Gastrocnemius medialis (tissue), 4 donors: Measurements from ENCODE around the gene SLC16A13. TPM values are rescaled to one million over a fixed set of nuclear protein-coding genes. Genes with fewer than 3 reads are reported as not detected.

Experiments used
- ATAC-seq, 2 donors: fragments of 150-250 bp; one replicate each; pipeline ENCODE4 v1.9.1; 2016
- DNase-seq, 2 donors: peaks; one replicate each; pipeline ENCODE4 v3.0.0-alpha.2; 2019
- H3K27ac ChIP-seq, 4 donors: fragments of 200-600 bp; sonication (generic); 1 replicate in 1 of 4; 2 replicates in 3 of 4; pipeline ENCODE4 v1.5.1; 2016 to 2018; ENCODE audit warnings: mild to moderate bottlenecking in 2 of 4, moderate library complexity in 1 of 4
- H3K27me3 ChIP-seq, 3 donors: fragments of 200-600 bp; sonication (generic) in 2 of 3; 1 replicate in 1 of 3; 2 replicates in 2 of 3; pipeline versions ENCODE4 v1.5.1 to v1.6.0; 2016 to 2019; ENCODE audit warnings: mild to moderate bottlenecking in 1 of 3, moderate library complexity in 1 of 3
- H3K36me3 ChIP-seq, 2 donors: fragments of 200-600 bp; sonication (generic) in 1 of 2; one replicate each; pipeline ENCODE4 v1.5.1; 2017 to 2018
- H3K4me1 ChIP-seq, 2 donors: fragments of 200-600 bp; sonication (generic) in 1 of 2; one replicate each; pipeline ENCODE4 v1.5.1; 2016 to 2017; ENCODE audit warnings: mild to moderate bottlenecking in 2 of 2
- H3K4me3 ChIP-seq, 4 donors: fragments of 200-600 bp; sonication (generic) in 3 of 4; 1 replicate in 1 of 4; 2 replicates in 3 of 4; pipeline ENCODE4 v1.5.1; 2016 to 2019; ENCODE audit warnings: mild to moderate bottlenecking in 2 of 4
- H3K9me3 ChIP-seq, 3 donors: fragments of 200-600 bp; sonication (generic) in 2 of 3; 1 replicate in 1 of 3; 2 replicates in 2 of 3; pipeline ENCODE4 v1.5.1; 2016 to 2019
- POLR2A ChIP-seq, 2 donors: fragments of 450-650 bp; IDR thresholded peaks; one replicate each; pipeline ENCODE4 v1.6.1; 2017; ENCODE audit warnings: antibody characterized with exemption in 2 of 2, mild to moderate bottlenecking in 2 of 2, moderate library complexity in 2 of 2
- in situ Hi-C, 4 donors: fragments of 200-750 bp; cut with MboI; loops; one replicate each; pipeline versions ENCODE4 v1.15.0 to v1.8.0; 2017; ENCODE audit warnings: low sequenced_read_pairs in 4 of 4
- intact Hi-C: fragments of 100-400 bp; cut with DNase I; formaldehyde crosslinking; loops from one replicate; pipeline ENCODE4 v1.15.1; 2023; ENCODE audit warnings: low total_unique reads
- total RNA-seq, 4 donors: library from RNA; depleted of rRNA; stranded (reverse); fragments of >200 nt; gene quantifications; one replicate each; pipeline versions ENCODE4 v1.1.0 to v1.2.3, GENCODE V29; 2016
- TF ChIP-seq, protein P1 (sequence below), 5 experiments: fragments of 450-650 bp in 3 of 5; fragments of 200-600 bp in 2 of 5; sonication (generic) in 2 of 5; IDR thresholded peaks in 4 of 5; conservative IDR thresholded peaks in 1 of 5; 1 replicate in 4 of 5; 2 replicates in 1 of 5; pipeline ENCODE4 v1.5.1; 2016 to 2019; ENCODE audit warnings: antibody characterized with exemption in 5 of 5, mild to moderate bottlenecking in 3 of 5, moderate library complexity in 3 of 5

Gene SLC16A13
- total RNA-seq, 4 donors from 2014 or later: 0.36 to 0.49 TPM; not detected in 2

DNA sequence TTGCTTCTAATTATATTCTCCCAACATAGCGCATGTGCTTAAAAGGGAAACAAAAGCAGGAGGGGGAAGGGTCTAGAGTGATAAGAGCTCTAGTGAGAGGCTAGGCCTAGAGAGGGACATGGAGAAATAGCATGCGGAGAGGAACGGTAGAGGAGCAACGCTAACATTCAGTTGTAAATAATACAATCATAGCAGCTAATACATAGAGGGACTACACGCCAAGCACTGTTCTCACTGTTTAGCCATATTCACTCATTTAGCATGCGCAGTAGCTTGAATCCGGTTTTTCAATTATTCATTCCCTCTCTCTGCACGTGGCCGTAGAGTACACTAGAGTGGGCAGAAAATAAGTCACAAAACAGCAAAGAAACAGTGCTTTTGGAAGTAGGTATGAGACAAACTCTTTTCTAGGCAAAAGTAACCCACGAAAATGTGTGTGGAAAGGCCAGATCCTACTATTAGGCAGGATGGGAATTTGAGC lies 41.7 kb upstream of the SLC16A13 start:
- H3K27me3 ChIP-seq: peaks cover 0 to 15% (median 8%) of the 10 kb centered on the region in 3 donors
- H3K4me3 ChIP-seq: no peak overlapping the region
- no peak for ATAC-seq

DNA sequence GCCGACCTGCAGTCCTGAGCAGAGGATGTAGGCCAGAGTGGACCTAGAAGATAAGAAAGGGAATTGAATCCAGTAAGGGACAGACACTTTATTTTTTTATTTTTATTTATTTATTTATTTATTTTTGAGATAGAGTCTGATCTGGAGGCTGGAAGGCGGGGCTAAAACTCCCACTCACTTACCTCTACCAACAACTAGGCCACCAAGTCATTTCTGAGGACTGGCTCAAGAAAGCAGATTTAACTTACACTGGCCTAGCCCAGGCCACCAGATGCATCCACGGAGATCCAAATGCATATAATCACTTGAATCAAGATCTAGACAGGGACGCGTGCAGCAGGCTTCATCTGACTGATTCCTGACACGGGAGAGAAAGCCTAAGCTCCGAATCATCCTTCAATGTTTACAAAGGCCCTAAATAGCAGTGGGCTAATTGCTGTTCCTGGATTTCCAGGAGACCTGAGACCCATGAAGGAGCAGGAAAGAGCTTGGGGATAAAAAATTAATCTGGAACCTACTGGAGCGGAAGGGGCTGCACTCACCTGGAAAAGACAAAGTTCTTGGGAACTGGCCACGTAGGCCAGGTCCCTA lies 41.1 kb upstream of the SLC16A13 start:
- no peak for TF ChIP-seq POLR2A (IDR thresholded peaks at IDR 0.05)
- TF ChIP-seq, protein P1, sequence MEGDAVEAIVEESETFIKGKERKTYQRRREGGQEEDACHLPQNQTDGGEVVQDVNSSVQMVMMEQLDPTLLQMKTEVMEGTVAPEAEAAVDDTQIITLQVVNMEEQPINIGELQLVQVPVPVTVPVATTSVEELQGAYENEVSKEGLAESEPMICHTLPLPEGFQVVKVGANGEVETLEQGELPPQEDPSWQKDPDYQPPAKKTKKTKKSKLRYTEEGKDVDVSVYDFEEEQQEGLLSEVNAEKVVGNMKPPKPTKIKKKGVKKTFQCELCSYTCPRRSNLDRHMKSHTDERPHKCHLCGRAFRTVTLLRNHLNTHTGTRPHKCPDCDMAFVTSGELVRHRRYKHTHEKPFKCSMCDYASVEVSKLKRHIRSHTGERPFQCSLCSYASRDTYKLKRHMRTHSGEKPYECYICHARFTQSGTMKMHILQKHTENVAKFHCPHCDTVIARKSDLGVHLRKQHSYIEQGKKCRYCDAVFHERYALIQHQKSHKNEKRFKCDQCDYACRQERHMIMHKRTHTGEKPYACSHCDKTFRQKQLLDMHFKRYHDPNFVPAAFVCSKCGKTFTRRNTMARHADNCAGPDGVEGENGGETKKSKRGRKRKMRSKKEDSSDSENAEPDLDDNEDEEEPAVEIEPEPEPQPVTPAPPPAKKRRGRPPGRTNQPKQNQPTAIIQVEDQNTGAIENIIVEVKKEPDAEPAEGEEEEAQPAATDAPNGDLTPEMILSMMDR (IDR thresholded peaks at IDR 0.05 in 4 of 5, conservative IDR thresholded peaks at IDR 0.05 in 1 of 5): no peak
- H3K27me3 ChIP-seq: peaks cover 0 to 15% (median 8%) of the 10 kb centered on the region in 3 donors

More for the DNA sequence above, 41.7 kb upstream of the SLC16A13 start:
- peaks cover 0 to under 1% of the 10 kb centered on the region in 2 donors for H3K36me3 ChIP-seq
- no peaks in the 10 kb centered on the region for H3K9me3 ChIP-seq
- no peaks in the 10 kb centered on the region for H3K4me1 ChIP-seq
- in situ Hi-C loops (no loop called here), intact Hi-C loops (no loop called here)
- no peak for DNase-seq
- TF ChIP-seq, protein P1 (IDR thresholded peaks at IDR 0.05 in 4 of 5, conservative IDR thresholded peaks at IDR 0.05 in 1 of 5): no peak
- no peak for TF ChIP-seq POLR2A (IDR thresholded peaks at IDR 0.05)
- H3K27ac ChIP-seq: no peak overlapping the region

DNA sequence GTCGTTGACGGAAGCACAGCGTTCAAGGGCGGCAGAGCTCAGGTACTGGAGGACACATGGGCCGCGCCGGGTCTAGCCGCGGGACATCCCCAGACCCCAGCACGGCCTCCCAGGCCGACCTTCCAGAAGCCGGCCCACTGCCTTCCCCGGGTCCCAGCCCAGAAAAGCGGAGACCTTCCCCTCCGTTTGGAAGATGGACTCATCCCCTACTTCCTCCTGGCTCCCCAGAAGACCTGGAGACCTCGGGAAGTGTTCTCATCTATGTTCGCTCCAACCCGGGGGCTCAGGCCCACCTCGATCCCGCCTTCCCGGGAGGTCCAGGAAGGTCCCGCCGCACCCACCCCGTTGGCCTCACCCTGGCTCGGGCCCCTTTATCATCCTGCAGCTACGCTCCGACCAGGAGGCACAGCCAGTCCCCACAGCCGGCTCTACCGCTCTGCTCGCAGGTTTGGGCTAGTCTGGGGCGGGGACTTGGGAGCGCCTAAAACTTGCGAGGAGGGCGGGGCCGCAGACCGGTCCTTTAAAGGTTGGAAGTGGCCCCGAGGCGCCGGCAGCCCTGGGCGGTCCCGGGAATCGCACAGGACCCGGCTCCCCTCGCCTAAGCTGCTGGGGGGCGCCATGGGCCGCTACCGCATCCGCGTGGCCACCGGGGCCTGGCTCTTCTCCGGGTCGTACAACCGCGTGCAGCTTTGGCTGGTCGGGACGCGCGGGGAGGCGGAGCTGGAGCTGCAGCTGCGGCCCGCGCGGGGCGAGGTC lies 40.1 kb upstream of the SLC16A13 start, which contains the start of gene ALOX12:
Gene ALOX12, plus strand, starts transcription at position 550 of the 756 bp plus-strand sequence. Its CDS starts 69 bp downstream, at position 619.
- Histone ChIP-seq H3K27me3 (peaks cover 0 to 15% (median 8%) of the 10 kb centered on the region in 3 donors), H3K4me1 (no peaks in the 10 kb centered on the region), H3K4me3 (peak within 1 kb of the TSS; percentile 13 to 30 (median 28)), H3K36me3 (peaks cover 0 to 13% of the 10 kb centered on the region in 2 donors), H3K27ac (no peak within 1 kb of the TSS), H3K9me3 (no peaks in the 10 kb centered on the region)
- intact Hi-C loops (no loop called here), in situ Hi-C loops (no loop called here)
- no peak for TF ChIP-seq POLR2A (IDR thresholded peaks at IDR 0.05)
- TF ChIP-seq, protein P1 (IDR thresholded peaks at IDR 0.05 in 4 of 5, conservative IDR thresholded peaks at IDR 0.05 in 1 of 5): no peak
- ATAC-seq (no peak), DNase-seq (no peak)

More for the DNA sequence above, 41.1 kb upstream of the SLC16A13 start:
- Histone ChIP-seq H3K27ac (no peak overlapping the region), H3K4me1 (no peaks in the 10 kb centered on the region), H3K36me3 (peaks cover 0 to 5% of the 10 kb centered on the region in 2 donors), H3K9me3 (no peaks in the 10 kb centered on the region), H3K4me3 (no peak overlapping the region)
- in situ Hi-C loops (no loop called here), intact Hi-C loops (no loop called here)
- ATAC-seq (no peak), DNase-seq (no peak)

DNA sequence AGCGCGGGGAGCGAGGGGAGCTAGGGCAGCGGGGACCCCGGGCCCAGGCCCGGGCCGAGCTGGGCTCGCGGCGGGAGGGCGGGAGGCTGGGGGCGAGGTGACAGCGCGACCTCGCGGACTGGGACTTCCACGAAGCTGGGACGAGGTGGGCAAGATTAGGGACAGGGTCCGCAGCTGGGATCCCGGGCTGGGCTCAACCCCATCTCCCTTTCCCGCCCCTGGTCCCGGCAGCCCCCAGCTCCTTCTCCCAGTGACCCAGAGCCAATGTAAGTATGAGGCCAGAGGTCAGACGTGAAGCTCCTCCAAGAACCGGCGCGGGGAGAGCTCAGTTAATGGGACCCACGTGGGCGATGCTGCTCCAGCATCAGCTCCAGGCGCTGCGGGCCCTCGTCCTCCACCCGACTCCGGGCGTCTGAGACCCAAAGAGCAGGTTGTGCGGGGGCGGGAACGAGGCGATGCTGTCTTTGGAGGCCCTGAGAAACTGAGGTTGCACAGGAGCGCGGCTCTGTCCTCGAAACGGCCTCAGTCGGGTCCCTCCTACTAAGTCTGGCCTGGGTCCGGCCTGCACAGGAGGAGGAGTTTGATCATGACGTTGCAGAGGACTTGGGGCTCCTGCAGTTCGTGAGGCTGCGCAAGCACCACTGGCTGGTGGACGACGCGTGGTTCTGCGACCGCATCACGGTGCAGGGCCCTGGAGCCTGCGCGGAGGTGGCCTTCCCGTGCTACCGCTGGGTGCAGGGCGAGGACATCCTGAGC lies 39.4 kb upstream of the SLC16A13 start:
- Histone ChIP-seq H3K27me3 (peaks cover 0 to 15% (median 8%) of the 10 kb centered on the region in 3 donors), H3K4me1 (no peaks in the 10 kb centered on the region), H3K36me3 (peaks cover 0 to 21% of the 10 kb centered on the region in 2 donors), H3K4me3 (peak overlapping the region in 3 of 4 donors; percentile 27 to 30 (median 29)), H3K27ac (no peak overlapping the region), H3K9me3 (no peaks in the 10 kb centered on the region)
- TF ChIP-seq POLR2A (IDR thresholded peaks at IDR 0.05): no peak
- TF ChIP-seq, protein P1 (IDR thresholded peaks at IDR 0.05 in 4 of 5, conservative IDR thresholded peaks at IDR 0.05 in 1 of 5): no peak
- no peak for ATAC-seq
- intact Hi-C loops: no loop called here
- DNase-seq: no peak
- in situ Hi-C loops: no loop called here
